OCI-LY1 (cell line): ENCODE measurements around the gene LPIN1.
A peak's percentile ranks its signal among the peaks of the same experiment; 100 is the strongest.

Experiments
- H2AFZ ChIP-seq: fragments of 200-600 bp; sonication (generic), shearing (Covaris generic); 2 replicates; pipeline ENCODE4 v1.6.0; 2014; ENCODE audit warnings: antibody characterized with exemption, mild to moderate bottlenecking, low read length
- H3F3A ChIP-seq: fragments of 200-600 bp; sonication (generic), shearing (Covaris generic); 2 replicates; pipeline ENCODE4 v1.6.0; 2014; ENCODE audit warnings: mild to moderate bottlenecking, antibody characterized with exemption, low read length, moderate library complexity; ENCODE audit not compliant: insufficient read depth
- H3K27ac ChIP-seq: fragments of 200-600 bp; sonication (generic); 2 replicates; pipeline ENCODE4 v1.5.1; 2014; ENCODE audit warnings: low read length, mixed run types, mild to moderate bottlenecking, low read depth; ENCODE audit not compliant: poor library complexity, severe bottlenecking
- H3K27me3 ChIP-seq: fragments of 200-600 bp; sonication (generic); 2 replicates; pipeline ENCODE4 v1.6.0; 2014; ENCODE audit warnings: antibody characterized with exemption, mild to moderate bottlenecking, low read length, moderate library complexity; ENCODE audit not compliant: insufficient read depth
- H3K36me3 ChIP-seq: fragments of 200-600 bp; sonication (generic); 2 replicates; pipeline ENCODE4 v1.6.1; 2014; ENCODE audit warnings: mild to moderate bottlenecking, antibody characterized with exemption, low read length, moderate library complexity, mixed read lengths; ENCODE audit not compliant: insufficient read depth
- H3K4me1 ChIP-seq: fragments of 200-600 bp; sonication (generic); 2 replicates; pipeline ENCODE4 v1.5.1; 2014; ENCODE audit warnings: mild to moderate bottlenecking, low read length, moderate library complexity; ENCODE audit not compliant: insufficient read depth, severe bottlenecking
- H3K4me2 ChIP-seq: fragments of 200-600 bp; sonication (generic), shearing (Covaris generic); 2 replicates; pipeline ENCODE4 v1.6.1; 2014; ENCODE audit warnings: low read length
- H3K4me3 ChIP-seq: fragments of 200-600 bp; sonication (generic); 2 replicates; pipeline ENCODE4 v1.5.1; 2014; ENCODE audit warnings: low read length, low read depth, mild to moderate bottlenecking, mixed read lengths; ENCODE audit not compliant: poor library complexity, severe bottlenecking
- H3K79me2 ChIP-seq: fragments of 200-600 bp; shearing (Covaris generic); 2 replicates; pipeline ENCODE4 v1.6.1; 2016; ENCODE audit warnings: mixed run types, low read length, mixed read lengths; ENCODE audit not compliant: insufficient read depth
- H3K9ac ChIP-seq: fragments of 200-600 bp; sonication (generic), shearing (Covaris generic); 2 replicates; pipeline ENCODE4 v1.6.1; 2014; ENCODE audit warnings: mild to moderate bottlenecking, low read length, mixed read lengths
- H3K9me2 ChIP-seq: fragments of 200-600 bp; sonication (generic), shearing (Covaris generic); 2 replicates; pipeline ENCODE4 v1.6.1; 2014; ENCODE audit warnings: low read depth, mild to moderate bottlenecking, low read length, mixed read lengths
- H3K9me3 ChIP-seq: fragments of 200-600 bp; shearing (Covaris generic); 2 replicates; pipeline ENCODE4 v1.6.1; 2014; ENCODE audit warnings: low read length, mixed read lengths
- H4K20me1 ChIP-seq: fragments of 200-600 bp; sonication (generic), shearing (Covaris generic); 2 replicates; pipeline ENCODE4 v1.6.0; 2016; ENCODE audit warnings: mild to moderate bottlenecking, low read length; ENCODE audit not compliant: insufficient read depth
- CTCF ChIP-seq: fragments of 200-600 bp; sonication (generic), shearing (Covaris generic); IDR thresholded peaks from 2 replicates; pipeline ENCODE4 v1.5.1; 2017; ENCODE audit warnings: mild to moderate bottlenecking, antibody characterized with exemption, low read length, moderate library complexity, mixed read lengths
- EZH2 ChIP-seq: fragments of 200-600 bp; sonication (generic), shearing (Covaris generic); IDR thresholded peaks from 2 replicates; pipeline ENCODE4 v1.8.0; 2017; ENCODE audit warnings: borderline replicate concordance, mixed run types, mild to moderate bottlenecking, antibody characterized with exemption, low read length, moderate library complexity, mixed read lengths

LPIN1 gene

DNA sequence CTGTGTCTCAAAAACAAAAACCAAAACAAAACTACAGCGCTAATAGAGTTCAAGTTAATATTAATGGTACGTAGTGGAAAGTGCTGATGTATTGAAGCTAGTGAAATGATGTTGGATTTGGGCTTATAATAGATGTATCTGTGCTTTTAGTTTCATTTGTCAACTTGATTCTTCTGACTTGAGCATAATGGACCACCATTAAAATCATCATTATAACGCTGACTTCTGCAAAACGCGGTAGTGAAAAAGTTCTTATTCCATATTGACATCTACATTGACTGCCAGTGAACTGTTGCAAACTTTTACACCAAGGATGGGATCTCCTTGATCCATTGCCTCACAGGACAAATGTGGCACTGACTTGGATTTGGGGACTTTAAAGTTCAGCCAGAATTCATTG is 85.0 kb downstream of the LPIN1 start:
- peak overlapping the region; percentile 58 for H3K4me3 ChIP-seq
- TF ChIP-seq EZH2: no peak
- TF ChIP-seq CTCF: no peak
- peak overlapping the region; percentile 99 for H3K27ac ChIP-seq
- H4K20me1 ChIP-seq: no peaks in the 10 kb centered on the region
- peaks cover 100% of the 10 kb centered on the region for H3K4me1 ChIP-seq
- peaks cover 30% of the 10 kb centered on the region for H3K36me3 ChIP-seq
- H2AFZ ChIP-seq: no peak overlapping the region
- H3K9me3 ChIP-seq: no peaks in the 10 kb centered on the region
- peaks cover 6% of the 10 kb centered on the region; the same call in 1 of the 2 replicates for H3F3A ChIP-seq
- no peaks in the 10 kb centered on the region for H3K9me2 ChIP-seq
- H3K79me2 ChIP-seq: peaks cover 26% of the 10 kb centered on the region
- H3K27me3 ChIP-seq: no peaks in the 10 kb centered on the region
- H3K9ac ChIP-seq: peak overlapping the region; percentile 96
- peak overlapping the region; percentile 95 for H3K4me2 ChIP-seq

DNA sequence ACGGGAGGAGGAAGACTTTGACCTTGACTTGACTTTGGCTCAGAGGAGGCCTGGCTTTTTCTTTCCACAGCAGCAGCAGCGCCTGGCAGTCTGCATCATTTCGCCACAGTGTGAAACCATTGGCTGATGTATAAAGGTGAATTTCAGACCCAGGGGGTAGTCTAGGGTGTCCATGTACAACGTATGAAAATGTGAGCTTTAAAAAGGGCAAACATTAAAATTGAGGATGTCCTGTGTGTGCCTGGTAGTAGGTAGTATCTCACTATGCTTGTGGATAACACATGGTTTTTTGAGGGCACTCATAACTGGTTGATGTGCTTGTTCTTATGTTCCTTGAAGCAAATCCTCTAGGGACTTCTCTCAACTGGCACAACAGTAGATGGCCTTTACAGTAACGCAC is 86.1 kb downstream of the LPIN1 start:
- no peak for TF ChIP-seq EZH2
- no peak for TF ChIP-seq CTCF
- no peaks in the 10 kb centered on the region for H3K9me2 ChIP-seq
- H3K79me2 ChIP-seq: peaks cover 34% of the 10 kb centered on the region
- peak overlapping the region; percentile 99 for H3K27ac ChIP-seq
- peaks cover 25% of the 10 kb centered on the region for H3K36me3 ChIP-seq
- H4K20me1 ChIP-seq: no peaks in the 10 kb centered on the region
- H3K27me3 ChIP-seq: no peaks in the 10 kb centered on the region
- H3K4me1 ChIP-seq: peaks cover 100% of the 10 kb centered on the region
- H3K9me3 ChIP-seq: no peaks in the 10 kb centered on the region
- H3K9ac ChIP-seq: peak overlapping the region; percentile 96
- peaks cover 7% of the 10 kb centered on the region; the same call in 1 of the 2 replicates for H3F3A ChIP-seq
- no peak overlapping the region for H2AFZ ChIP-seq
- H3K4me2 ChIP-seq: peak overlapping the region; percentile 95
- H3K4me3 ChIP-seq: peak overlapping the region; percentile 73

GRCh38 chr2:11833601-11834000 is 87.2 kb downstream of the LPIN1 start:
- Histone ChIP-seq H3K27ac (peak overlapping the region; percentile 99), H3K9me3 (no peaks in the 10 kb centered on the region), H3K9me2 (no peaks in the 10 kb centered on the region), H3K4me3 (peak overlapping the region; percentile 73), H2AFZ (no peak overlapping the region), H4K20me1 (no peaks in the 10 kb centered on the region), H3K27me3 (no peaks in the 10 kb centered on the region), H3K79me2 (peaks cover 38% of the 10 kb centered on the region), H3F3A (peaks cover 7% of the 10 kb centered on the region; the same call in 1 of the 2 replicates), H3K36me3 (peaks cover 36% of the 10 kb centered on the region), H3K9ac (peak overlapping the region; percentile 96), H3K4me2 (peak overlapping the region; percentile 95), H3K4me1 (peaks cover 100% of the 10 kb centered on the region)
- TF ChIP-seq EZH2: no peak
- no peak for TF ChIP-seq CTCF
